ENCODE data around the gene PPP2R2C.

PPP2R2C gene

GRCh38 chr4:6309777-6310176 lies 162.6 kb downstream of the PPP2R2C start:
- no peak overlapping the region for H2AFZ ChIP-seq (ENCODE audit: low read length)
- H3K9me3 ChIP-seq (ENCODE audit: insufficient read depth, low read depth, low read length) = no peaks in the 10 kb centered on the region
- no peak overlapping the region for H3K4me2 ChIP-seq (ENCODE audit: low read depth, low read length, poor library complexity, severe bottlenecking)
- H4K20me1 ChIP-seq (ENCODE audit: insufficient read depth, low read length, poor library complexity, severe bottlenecking) = no peaks in the 10 kb centered on the region
- H3K9ac ChIP-seq (ENCODE audit: low read depth, low read length, poor library complexity, severe bottlenecking) = no peak overlapping the region
- H3K4me3 ChIP-seq (ENCODE audit: low read length, poor library complexity, severe bottlenecking) = no peak overlapping the region
- no peaks in the 10 kb centered on the region for H3F3A ChIP-seq (ENCODE audit: low read depth)
- H3K9me2 ChIP-seq (replicated peaks; ENCODE audit: low read depth, low read length) = no peaks in the 10 kb centered on the region
- TF ChIP-seq EZH2phosphoT487 (IDR thresholded peaks at IDR 0.05; ENCODE audit: borderline replicate concordance) (no peak), CTCF (conservative IDR thresholded peaks at IDR 0.05; ENCODE audit: low read length) (no peak)
- H3K27me3 ChIP-seq (ENCODE audit: insufficient read depth, low read length, poor library complexity, severe bottlenecking) = no peaks in the 10 kb centered on the region
- H3K36me3 ChIP-seq (ENCODE audit: insufficient read depth, low read length) = no peaks in the 10 kb centered on the region
- H3K4me1 ChIP-seq (ENCODE audit: insufficient read depth, low read length, poor library complexity, severe bottlenecking) = no peaks in the 10 kb centered on the region
- H3K79me2 ChIP-seq (ENCODE audit: insufficient read depth, low read length) = no peaks in the 10 kb centered on the region

- TF ChIP-seq CTCF (conservative IDR thresholded peaks at IDR 0.05; ENCODE audit: low read length) (no peak), EZH2phosphoT487 (IDR thresholded peaks at IDR 0.05; ENCODE audit: borderline replicate concordance) (no peak)
- no peak overlapping the region for H3K4me2 ChIP-seq (ENCODE audit: low read depth, low read length, poor library complexity, severe bottlenecking)
- no peaks in the 10 kb centered on the region for H3K4me1 ChIP-seq (ENCODE audit: insufficient read depth, low read length, poor library complexity, severe bottlenecking)
- H3K79me2 ChIP-seq (ENCODE audit: insufficient read depth, low read length) = no peaks in the 10 kb centered on the region
- H3F3A ChIP-seq (ENCODE audit: low read depth) = no peaks in the 10 kb centered on the region
- H2AFZ ChIP-seq (ENCODE audit: low read length) = no peak overlapping the region
- H3K27me3 ChIP-seq (ENCODE audit: insufficient read depth, low read length, poor library complexity, severe bottlenecking) = no peaks in the 10 kb centered on the region
- H4K20me1 ChIP-seq (ENCODE audit: insufficient read depth, low read length, poor library complexity, severe bottlenecking) = no peaks in the 10 kb centered on the region
- no peaks in the 10 kb centered on the region for H3K9me3 ChIP-seq (ENCODE audit: insufficient read depth, low read depth, low read length)
- no peak overlapping the region for H3K4me3 ChIP-seq (ENCODE audit: low read length, poor library complexity, severe bottlenecking)
- H3K9ac ChIP-seq (ENCODE audit: low read depth, low read length, poor library complexity, severe bottlenecking) = no peak overlapping the region
- no peaks in the 10 kb centered on the region for H3K36me3 ChIP-seq (ENCODE audit: insufficient read depth, low read length)
- no peaks in the 10 kb centered on the region for H3K9me2 ChIP-seq (replicated peaks; ENCODE audit: low read depth, low read length)
Observed at GRCh38 chr4:6308899-6309643, 163.3 kb downstream of the PPP2R2C start.

- Histone ChIP-seq H3K27me3 (ENCODE audit: insufficient read depth, low read length, poor library complexity, severe bottlenecking) (no peaks in the 10 kb centered on the region), H2AFZ (ENCODE audit: low read length) (no peak overlapping the region), H3K79me2 (ENCODE audit: insufficient read depth, low read length) (no peaks in the 10 kb centered on the region), H3K9ac (ENCODE audit: low read depth, low read length, poor library complexity, severe bottlenecking) (no peak overlapping the region), H3K4me3 (ENCODE audit: low read length, poor library complexity, severe bottlenecking) (no peak overlapping the region), H4K20me1 (ENCODE audit: insufficient read depth, low read length, poor library complexity, severe bottlenecking) (no peaks in the 10 kb centered on the region), H3K4me1 (ENCODE audit: insufficient read depth, low read length, poor library complexity, severe bottlenecking) (peaks cover 8% of the 10 kb centered on the region), H3K9me2 (replicated peaks; ENCODE audit: low read depth, low read length) (no peaks in the 10 kb centered on the region), H3K9me3 (ENCODE audit: insufficient read depth, low read depth, low read length) (no peaks in the 10 kb centered on the region), H3K4me2 (ENCODE audit: low read depth, low read length, poor library complexity, severe bottlenecking) (no peak overlapping the region), H3F3A (ENCODE audit: low read depth) (no peaks in the 10 kb centered on the region), H3K36me3 (ENCODE audit: insufficient read depth, low read length) (no peaks in the 10 kb centered on the region)
- TF ChIP-seq CTCF (conservative IDR thresholded peaks at IDR 0.05; ENCODE audit: low read length) (no peak), EZH2phosphoT487 (IDR thresholded peaks at IDR 0.05; ENCODE audit: borderline replicate concordance) (no peak)
Observed at GRCh38 chr4:6307891-6308290, 164.5 kb downstream of the PPP2R2C start.
